H1 (cell line): Measurements from ENCODE around the gene CFAP157. TPM values are rescaled to one million over a fixed set of nuclear protein-coding genes. Genes with fewer than 3 reads are reported as not detected.

ENCODE experiments used
- ATF3 ChIP-seq: IDR thresholded peaks from 2 replicates; pipeline ENCODE4 v1.6.1; 2011; ENCODE audit warnings: low read depth, mild to moderate bottlenecking, low read length; ENCODE audit not compliant: insufficient read depth
- BRCA1 ChIP-seq: IDR thresholded peaks from 2 replicates; pipeline ENCODE4 v1.6.1; 2012; ENCODE audit warnings: low read depth, low read length, improper control_type of control experiment
- CREB1 ChIP-seq: IDR thresholded peaks from 2 replicates; pipeline ENCODE4 v1.6.1; 2012; ENCODE audit warnings: inconsistent platforms
- GTF2F1 ChIP-seq: IDR thresholded peaks from 2 replicates; pipeline ENCODE4 v1.6.1; 2012; ENCODE audit warnings: low read depth, low read length, improper control_type of control experiment, borderline replicate concordance
- MAX ChIP-seq: IDR thresholded peaks from 2 replicates; pipeline ENCODE4 v1.6.1; 2012; ENCODE audit warnings: inconsistent platforms
- PHF8 ChIP-seq: fragments of 200-600 bp; sonication (generic); conservative IDR thresholded peaks from 2 replicates; pipeline ENCODE4 v1.7.1; 2012; ENCODE audit warnings: low read depth, mild to moderate bottlenecking, inconsistent platforms, low read length, moderate library complexity
- POLR2AphosphoS5 ChIP-seq: IDR thresholded peaks from 2 replicates; pipeline ENCODE4 v1.6.1; 2011; ENCODE audit warnings: low read depth, low read length
- POU5F1 ChIP-seq: IDR thresholded peaks from 2 replicates; pipeline ENCODE4 v1.6.1; 2011; ENCODE audit warnings: low read depth, mild to moderate bottlenecking, low read length, moderate library complexity
- TAF1 ChIP-seq: IDR thresholded peaks from 2 replicates; pipeline ENCODE4 v1.6.1; 2011; ENCODE audit warnings: mild to moderate bottlenecking, low read depth, low read length
- TEAD4 ChIP-seq: IDR thresholded peaks from 2 replicates; pipeline ENCODE4 v1.6.1; 2012; ENCODE audit warnings: low read depth, low read length, inconsistent platforms, mixed read lengths
- USF2 ChIP-seq: IDR thresholded peaks from 2 replicates; pipeline ENCODE4 v1.6.1; 2011; ENCODE audit warnings: low read length, improper control_type of control experiment
- YY1 ChIP-seq: IDR thresholded peaks from 2 replicates; pipeline ENCODE4 v1.6.1; 2011; ENCODE audit warnings: low read depth, mild to moderate bottlenecking, low read length
- polyA plus RNA-seq, 7 experiments: library from polyadenylated mRNA; depleted of rRNA in 3 of 7; stranded (reverse) in 5 of 7; unstranded in 2 of 7; fragments of >200 nt in 5 of 7; fragments of 200-250 nt in 2 of 7; gene quantifications; 1 replicate in 5 of 7; 2 replicates in 1 of 7; 4 replicates in 1 of 7; pipeline versions ENCODE4 v1.2.1 to v1.2.3, GENCODE V29; 2011 to 2013; ENCODE audit warnings: missing spikeins in 2 of 7, mixed read lengths in 2 of 7
- total RNA-seq: library from RNA; stranded (reverse); fragmentation: NEBNext Ultra II Directional; extraction: Animal tissue kit (Norgen Biotek cat#: 25700); gene quantifications from 2 replicates; pipeline ENCODE4 v1.2.1, GENCODE V29; 2021

The CFAP157 gene
- total and polyA plus RNA-seq, 2 of the 8 experiments (the other 6 are each of a cell fraction or from before 2014, with no cell fraction given): not detected

- TF ChIP-seq USF2: no peak
- TF ChIP-seq MAX: peak; percentile 24; the same call in 1 of the 2 replicates
- TF ChIP-seq BRCA1: no peak
- TF ChIP-seq GTF2F1: no peak
- TF ChIP-seq YY1: 0 out of 2 replicates have a peak, but pooled peaks have one; percentile 34
- no peak for TF ChIP-seq TAF1
- no peak for TF ChIP-seq POLR2AphosphoS5
- peak; percentile 7; the same call in 1 of the 2 replicates for TF ChIP-seq CREB1
- no peak for TF ChIP-seq POU5F1
- no peak for TF ChIP-seq ATF3
- 0 out of 2 replicates have a peak, but pooled peaks have one; percentile 24 for TF ChIP-seq PHF8
- TF ChIP-seq TEAD4: no peak
Observed at GRCh38 chr9:127754099-127755060, 47.6 kb downstream of the CFAP157 start (continued).
